Raji (cell line): Measurements from ENCODE around the gene DCDC1.

Source experiments
- POLR2A ChIP-seq: IDR thresholded peaks from 2 replicates; pipeline ENCODE4 v1.6.1; 2011; ENCODE audit warnings: low read depth, low read length, control low read depth; ENCODE audit not compliant: insufficient read depth

DCDC1 gene

GRCh38 chr11:31160504-31161422, 208.8 kb downstream of the DCDC1 start:
- TF ChIP-seq POLR2A, result no peak

GRCh38 chr11:31150841-31151240, 218.7 kb downstream of the DCDC1 start:
- TF ChIP-seq POLR2A, result no peak

DNA sequence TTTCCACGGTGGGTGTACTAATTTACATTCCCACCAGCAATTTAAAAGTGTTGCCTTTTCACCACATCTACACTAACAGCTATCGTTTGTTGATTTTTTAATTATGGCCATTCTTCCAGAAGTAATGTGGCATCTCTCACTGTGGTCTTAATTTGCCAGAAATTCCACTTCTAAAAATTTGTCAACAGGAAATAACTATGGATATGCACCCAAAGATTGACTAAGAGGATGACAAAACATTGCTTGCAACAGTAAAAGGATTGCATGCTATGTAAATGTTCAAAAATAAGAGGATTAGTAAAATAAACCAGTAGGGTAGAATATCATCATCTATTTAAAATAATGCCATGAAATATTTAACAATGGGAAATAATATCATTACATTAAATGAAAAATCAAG, 219.5 kb downstream of the DCDC1 start:
- no peak for TF ChIP-seq POLR2A

DNA sequence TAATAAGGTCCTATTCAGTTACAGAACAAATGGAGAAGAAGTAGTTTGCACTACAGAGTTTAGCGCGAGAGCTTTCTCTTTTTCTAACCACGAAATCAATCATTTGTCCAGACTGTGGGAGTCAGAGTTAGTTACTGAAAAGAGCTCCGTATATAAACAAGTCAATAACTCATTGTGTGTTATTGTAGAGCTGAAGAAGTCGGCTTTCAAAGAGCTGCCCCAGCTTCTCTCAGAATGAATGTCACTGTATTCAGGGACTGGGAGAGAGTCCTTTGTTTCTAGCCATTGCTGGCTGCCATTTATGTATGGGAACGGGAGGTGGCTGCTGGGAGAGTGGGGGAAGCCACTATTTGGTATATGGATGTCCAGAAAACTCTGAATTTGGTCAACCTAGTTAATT, 227.8 kb downstream of the DCDC1 start:
- TF ChIP-seq POLR2A, result no peak

GRCh38 chr11:31139479-31139878, 230.1 kb downstream of the DCDC1 start:
- TF ChIP-seq POLR2A, result no peak

DNA sequence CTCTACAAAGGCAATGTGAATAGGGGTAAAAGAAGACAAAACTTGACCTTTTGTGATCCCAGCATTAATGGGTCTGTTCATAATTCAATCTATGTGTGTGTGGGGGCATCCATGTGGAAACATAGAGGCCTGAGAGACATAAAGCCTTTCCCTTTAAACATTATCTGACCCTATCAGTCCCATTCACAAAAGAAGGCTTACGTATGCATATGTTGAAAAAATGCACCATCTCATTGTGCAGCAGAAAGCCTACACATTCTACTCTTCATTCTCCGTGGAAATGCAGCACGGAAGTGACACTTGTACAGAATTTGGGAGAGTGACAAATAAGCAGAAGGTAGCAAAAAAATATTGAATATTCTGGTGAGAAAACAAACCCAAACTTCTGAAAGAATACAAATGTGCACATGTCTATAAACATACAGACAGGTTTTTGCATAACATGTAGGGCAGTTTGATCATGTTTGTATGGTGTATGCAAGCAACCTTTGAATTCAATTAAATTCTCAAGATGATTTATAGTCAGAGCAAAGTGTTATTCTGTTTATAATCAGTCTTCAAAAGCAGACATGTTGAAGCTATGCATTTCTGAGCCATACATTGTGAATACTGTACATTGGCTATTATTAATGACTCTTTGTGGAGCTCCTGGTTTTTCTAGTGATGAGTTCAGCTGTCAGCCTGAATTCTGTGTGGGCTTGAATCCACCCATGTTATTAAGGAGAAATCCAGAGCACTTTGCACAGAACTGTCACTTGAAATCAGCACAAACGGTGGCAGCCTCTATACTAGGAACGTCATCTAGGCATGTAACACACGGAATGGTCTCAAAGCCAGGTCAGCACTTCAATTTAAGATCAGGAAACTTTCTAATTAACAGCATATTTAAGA, 236.8 kb downstream of the DCDC1 start:
- TF ChIP-seq POLR2A, result no peak

DNA sequence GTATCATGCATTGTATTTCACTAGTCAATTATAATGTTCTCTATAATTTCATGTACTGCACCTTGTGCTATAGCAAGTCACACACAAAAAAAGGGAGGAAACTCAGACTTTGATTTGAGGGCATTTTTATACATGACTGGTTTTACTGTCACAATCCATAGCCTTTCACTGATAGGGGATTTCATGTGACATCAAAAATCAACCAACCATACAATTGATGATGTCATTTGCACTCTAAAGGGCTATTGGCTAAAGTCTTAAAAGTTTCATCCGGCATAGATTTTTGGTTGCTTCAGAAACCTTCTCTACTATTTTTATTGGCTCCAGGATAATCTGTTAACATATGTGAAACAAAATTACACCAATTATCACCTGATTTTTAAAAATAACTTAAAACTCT, 237.8 kb downstream of the DCDC1 start:
- no peak for TF ChIP-seq POLR2A

- TF ChIP-seq POLR2A, result no peak
Measured at GRCh38 chr11:31127290-31127689, 242.2 kb downstream of the DCDC1 start.

GRCh38 chr11:31120428-31120827, 249.1 kb downstream of the DCDC1 start:
- TF ChIP-seq POLR2A, result no peak

- no peak for TF ChIP-seq POLR2A
Measured at GRCh38 chr11:31118566-31118965, 251.0 kb downstream of the DCDC1 start.

GRCh38 chr11:31117038-31117437, 252.5 kb downstream of the DCDC1 start:
- no peak for TF ChIP-seq POLR2A

DNA sequence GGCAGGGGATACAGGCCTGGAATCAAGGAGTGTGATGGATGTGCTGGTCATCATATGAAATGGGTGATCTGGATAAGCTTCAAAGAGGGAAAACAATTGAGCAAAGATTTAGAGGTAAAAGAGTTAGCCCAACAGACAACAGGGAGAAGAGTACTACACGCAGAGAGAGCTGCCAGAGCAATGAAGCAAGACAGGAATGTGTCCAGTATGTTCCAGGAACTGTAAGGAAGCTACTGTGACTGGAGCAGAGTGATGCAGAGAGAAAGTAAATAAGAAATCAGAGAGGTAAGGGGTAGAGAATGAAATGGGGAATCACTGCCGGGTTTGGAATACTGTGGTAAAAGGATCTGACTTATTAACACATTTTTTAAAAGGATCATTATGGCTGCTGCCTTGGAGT, 255.1 kb downstream of the DCDC1 start:
- no peak for TF ChIP-seq POLR2A

DNA sequence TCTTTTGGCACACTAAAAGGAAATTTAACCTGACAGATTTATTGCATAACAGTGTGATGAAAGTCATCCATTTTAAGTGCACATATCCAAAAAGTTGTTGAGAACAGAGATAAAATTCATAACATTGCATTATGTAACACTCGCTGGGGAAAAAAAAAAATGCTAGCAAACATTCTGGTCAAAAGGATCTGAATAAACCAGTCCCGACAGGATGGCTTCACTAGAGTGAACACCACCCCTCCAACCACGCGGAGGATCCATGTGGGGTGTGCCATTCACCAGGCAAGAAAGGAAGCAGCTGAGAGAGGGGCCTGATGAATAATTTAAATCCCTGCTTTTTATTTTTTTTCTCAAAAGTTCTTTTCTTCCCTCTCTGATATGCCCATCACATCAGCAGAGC, 258.7 kb downstream of the DCDC1 start:
- TF ChIP-seq POLR2A, result no peak

- no peak for TF ChIP-seq POLR2A
Measured at GRCh38 chr11:31109446-31109845, 260.1 kb downstream of the DCDC1 start.

GRCh38 chr11:31107649-31108048, 261.9 kb downstream of the DCDC1 start:
- TF ChIP-seq POLR2A, result no peak
